Measurements from ENCODE around the gene F12. TPM values are rescaled to one million over a fixed set of nuclear protein-coding genes. Genes with fewer than 3 reads are reported as not detected.
"Not testable (repeated sequence)": the region's sequence is repeated elsewhere in the genome, so short reads cannot be mapped to it uniquely, and the experiment has no call there.

Gene F12
- total RNA-seq, 4 donors from 2014 or later: 0.27 to 0.89 TPM; not detected in 2

- TF ChIP-seq POLR2AphosphoS5 (IDR thresholded peaks at IDR 0.05) (no peak), EP300 (IDR thresholded peaks at IDR 0.05) (no peak), CTCF (IDR thresholded peaks at IDR 0.05) (no peak), POLR2A (IDR thresholded peaks at IDR 0.05) (no peak)
- WGBS, 2 donors (ENCODE audit: low coverage in 1 of 2): 75 to 88% methylated on average over 1 to 2 of the region's 2 CpGs
Measured at GRCh38 chr5:177423671-177424070, 14.3 kb upstream of the F12 start.

DNA sequence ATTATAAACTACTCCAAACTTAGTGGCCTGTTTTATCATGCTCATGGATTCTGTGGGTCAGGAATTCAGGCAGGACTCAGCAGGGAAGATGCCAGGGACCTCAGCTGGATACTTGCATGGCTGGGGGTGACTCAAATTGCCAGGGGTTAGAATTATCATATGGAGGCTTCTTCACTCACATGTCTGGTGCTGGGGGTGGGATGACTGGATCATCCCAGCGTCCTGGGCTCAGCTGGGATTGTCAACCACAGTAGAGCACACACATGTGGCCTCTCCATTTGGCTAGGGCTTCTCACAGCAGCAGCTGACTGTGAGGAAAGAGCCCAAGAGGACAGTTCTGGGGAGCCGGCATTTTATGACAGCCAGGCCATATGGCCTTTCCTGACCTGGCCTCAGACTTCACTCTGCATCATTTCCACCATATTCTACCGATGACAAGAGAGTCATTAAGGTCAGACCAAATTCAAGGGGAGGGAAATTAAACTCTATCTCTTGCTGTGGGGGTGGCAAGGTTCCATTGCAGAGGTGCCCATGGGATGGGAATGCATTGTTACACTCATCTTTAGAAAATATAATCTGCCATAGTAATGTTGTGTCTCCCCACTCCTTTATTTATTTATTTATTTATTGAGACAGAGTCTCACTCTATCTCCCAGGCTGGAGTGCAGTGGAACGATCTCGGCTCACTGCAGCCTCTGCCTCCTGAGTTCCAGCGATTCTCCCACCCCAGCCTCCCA lies 11.9 kb upstream of the F12 start:
- 37 to 79% methylated on average over 2 to 6 of the region's 6 CpGs for WGBS, 2 donors (ENCODE audit: low coverage in 1 of 2)

More at GRCh38 chr5:177423671-177424070, 14.3 kb upstream of the F12 start:
- Histone ChIP-seq H3K27me3 (no peaks in the 10 kb centered on the region), H3K9me3 (no peaks in the 10 kb centered on the region), H3K27ac (no peak overlapping the region), H3K4me3 (no peak overlapping the region), H3K36me3 (no peaks in the 10 kb centered on the region), H3K4me1 (peaks cover 0 to 26% (median 14%) of the 10 kb centered on the region in 3 donors)
- ATAC-seq: no peak

GRCh38 chr5:177420472-177420871 lies 11.1 kb upstream of the F12 start:
- H3K27me3 ChIP-seq, H3K36me3 ChIP-seq, H3K4me3 ChIP-seq, H3K9me3 ChIP-seq, H3K27ac ChIP-seq, ATAC-seq: not testable (repeated sequence)
- WGBS, 2 donors (ENCODE audit: low coverage in 1 of 2): 63 to 83% methylated on average over 5 to 7 of the region's 7 CpGs
- H3K4me1 ChIP-seq: peaks cover 0 to 11% (median 0%) of the 10 kb centered on the region in 3 donors

More for the DNA sequence above, 11.9 kb upstream of the F12 start:
- no peak for TF ChIP-seq POLR2A (IDR thresholded peaks at IDR 0.05)
- no peak for TF ChIP-seq POLR2AphosphoS5 (IDR thresholded peaks at IDR 0.05)
- TF ChIP-seq CTCF (IDR thresholded peaks at IDR 0.05): no peak
- TF ChIP-seq EP300 (IDR thresholded peaks at IDR 0.05): no peak
- no peak for ATAC-seq
- H3K4me1 ChIP-seq: peaks cover 0 to 14% (median 0%) of the 10 kb centered on the region in 3 donors
- no peaks in the 10 kb centered on the region for H3K9me3 ChIP-seq
- no peak overlapping the region for H3K27ac ChIP-seq
- no peaks in the 10 kb centered on the region for H3K36me3 ChIP-seq
- H3K27me3 ChIP-seq: no peaks in the 10 kb centered on the region
- H3K4me3 ChIP-seq: no peak overlapping the region

GRCh38 chr5:177419046-177419445 lies 9.7 kb upstream of the F12 start:
- no peak overlapping the region for H3K27ac ChIP-seq
- H3K36me3 ChIP-seq: no peaks in the 10 kb centered on the region
- H3K9me3 ChIP-seq: no peaks in the 10 kb centered on the region
- ATAC-seq: peak; percentile 41
- no peak for TF ChIP-seq EP300 (IDR thresholded peaks at IDR 0.05)
- no peak for TF ChIP-seq CTCF (IDR thresholded peaks at IDR 0.05)
- TF ChIP-seq POLR2AphosphoS5 (IDR thresholded peaks at IDR 0.05): no peak
- no peak for TF ChIP-seq POLR2A (IDR thresholded peaks at IDR 0.05)
- WGBS, 2 donors (ENCODE audit: low coverage in 1 of 2): 50% methylated on average over 2 of the region's 3 CpGs; no CpG with 5 or more reads in 1 of the 2 donors
- H3K4me3 ChIP-seq: no peak overlapping the region
- H3K4me1 ChIP-seq: peaks cover 0 to 6% (median 0%) of the 10 kb centered on the region in 3 donors
- H3K27me3 ChIP-seq: no peaks in the 10 kb centered on the region

DNA sequence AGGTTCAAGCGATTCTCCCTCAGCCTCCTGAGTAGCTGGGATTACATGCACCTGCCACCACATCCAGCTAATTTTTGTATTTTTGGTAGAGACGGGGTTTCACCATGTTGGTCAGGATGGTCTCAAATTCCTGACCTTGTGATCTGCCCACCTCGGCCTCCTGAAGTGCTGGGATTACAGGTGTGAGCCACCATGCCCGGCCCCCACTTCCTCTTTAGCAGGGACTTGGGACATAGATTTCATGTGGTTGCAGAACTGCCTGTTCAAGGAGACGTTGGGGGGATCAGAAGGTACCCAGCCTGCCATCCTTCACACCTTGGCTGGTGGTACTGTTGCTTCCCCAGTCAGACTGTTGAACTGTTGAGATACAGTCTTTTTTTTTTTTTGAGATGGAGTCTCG lies 7.7 kb upstream of the F12 start:
- WGBS, 2 donors (ENCODE audit: low coverage in 1 of 2): 98 to 100% methylated on average over 2 to 5 of the region's 6 CpGs
- not testable (repeated sequence) for H3K9me3 ChIP-seq, H3K4me1 ChIP-seq, ATAC-seq, H3K4me3 ChIP-seq, H3K27me3 ChIP-seq, H3K36me3 ChIP-seq
- peak overlapping the region in 1 of 4 donors; percentile 22 for H3K27ac ChIP-seq

- H3K9me3 ChIP-seq: no peaks in the 10 kb centered on the region
- no peak overlapping the region for H3K27ac ChIP-seq
- WGBS, 2 donors (ENCODE audit: low coverage in 1 of 2): 68 to 77% methylated on average over 3 of the region's 3 CpGs
- ATAC-seq: no peak
- no peak overlapping the region for H3K4me3 ChIP-seq
- H3K27me3 ChIP-seq: no peaks in the 10 kb centered on the region
- no peaks in the 10 kb centered on the region for H3K36me3 ChIP-seq
- H3K4me1 ChIP-seq: peaks cover 0 to 6% (median 0%) of the 10 kb centered on the region in 3 donors
- TF ChIP-seq CTCF (IDR thresholded peaks at IDR 0.05): no peak
- no peak for TF ChIP-seq POLR2A (IDR thresholded peaks at IDR 0.05)
- TF ChIP-seq EP300 (IDR thresholded peaks at IDR 0.05): no peak
- TF ChIP-seq POLR2AphosphoS5 (IDR thresholded peaks at IDR 0.05): no peak
Measured at GRCh38 chr5:177414481-177414880, 5.1 kb upstream of the F12 start.

Data from gastroesophageal sphincter (tissue), 4 donors.